Nephron progenitor cell (in vitro differentiated cells): ENCODE results near the gene TCOF1.

ENCODE experiments used
- DNase-seq: peaks from one replicate; pipeline ENCODE4 v3.0.0; 2021
- H3K27ac Mint-ChIP-seq: 2 replicates; pipeline ENCODE4 v1.8.0; 2021; ENCODE audit warnings: mild to moderate bottlenecking, moderate library complexity, mixed read lengths
- H3K27me3 Mint-ChIP-seq: 2 replicates; pipeline ENCODE4 v1.8.0; 2021; ENCODE audit warnings: mild to moderate bottlenecking, low read depth, mixed read lengths; ENCODE audit not compliant: poor library complexity
- H3K36me3 Mint-ChIP-seq: 2 replicates; pipeline ENCODE4 v1.8.0; 2021; ENCODE audit warnings: low read depth, mixed read lengths
- H3K4me1 Mint-ChIP-seq: 2 replicates; pipeline ENCODE4 v1.8.0; 2021; ENCODE audit warnings: mixed read lengths
- H3K4me3 Mint-ChIP-seq: 2 replicates; pipeline ENCODE4 v1.8.0; 2021; ENCODE audit warnings: mild to moderate bottlenecking, moderate library complexity, mixed read lengths
- H3K9me3 Mint-ChIP-seq: 2 replicates; pipeline ENCODE4 v1.8.0; 2021; ENCODE audit warnings: mild to moderate bottlenecking, moderate library complexity, mixed read lengths
- CTCF ChIP-seq: fragments of 200-600 bp; sonication (generic); IDR thresholded peaks from 2 replicates; pipeline ENCODE4 v1.5.0; 2021; ENCODE audit warnings: antibody characterized with exemption

The TCOF1 gene

DNA sequence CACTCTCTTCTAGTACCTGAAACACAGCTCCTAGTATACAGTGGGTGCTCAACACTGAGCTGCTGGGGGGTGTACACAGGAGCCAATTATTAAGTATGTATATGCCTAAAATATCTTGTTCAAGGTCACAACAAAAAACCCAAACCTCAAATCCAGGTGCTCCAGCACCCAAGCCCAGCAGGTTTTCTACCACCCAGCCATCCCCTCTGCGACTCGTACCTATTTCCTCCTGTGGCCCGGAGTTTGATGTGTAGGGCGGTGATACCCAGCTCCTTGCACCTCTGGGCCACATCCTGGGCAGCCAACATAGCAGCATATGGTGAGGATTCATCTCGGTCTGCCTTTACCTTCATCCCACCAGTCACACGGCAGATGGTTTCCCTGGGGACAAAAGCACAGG lies 89.1 kb downstream of the TCOF1 start:
- Mint-ChIP-seq H3K4me1 (peaks cover 41% of the 10 kb centered on the region), H3K27ac (peak overlapping the region; percentile 94), H3K4me3 (no peak overlapping the region), H3K36me3 (peaks cover 60% of the 10 kb centered on the region), H3K9me3 (peaks cover 18% of the 10 kb centered on the region), H3K27me3 (peaks cover 3% of the 10 kb centered on the region)
- DNase-seq = no peak
- TF ChIP-seq CTCF = no peak

- Mint-ChIP-seq H3K4me3 (peak overlapping the region; percentile 97), H3K9me3 (peaks cover 18% of the 10 kb centered on the region), H3K36me3 (peaks cover 60% of the 10 kb centered on the region), H3K27ac (peak overlapping the region; percentile 100), H3K4me1 (peaks cover 35% of the 10 kb centered on the region), H3K27me3 (peaks cover 3% of the 10 kb centered on the region)
- no peak for DNase-seq
- no peak for TF ChIP-seq CTCF
Observed at GRCh38 chr5:150447188-150447587, 89.7 kb downstream of the TCOF1 start.

- peaks cover 21% of the 10 kb centered on the region for H3K9me3 Mint-ChIP-seq
- H3K4me1 Mint-ChIP-seq = peaks cover 35% of the 10 kb centered on the region
- DNase-seq = no peak
- H3K4me3 Mint-ChIP-seq = peak overlapping the region; percentile 97
- no peak for TF ChIP-seq CTCF
- H3K27ac Mint-ChIP-seq = peak overlapping the region; percentile 100
- no peaks in the 10 kb centered on the region for H3K27me3 Mint-ChIP-seq
- peaks cover 55% of the 10 kb centered on the region for H3K36me3 Mint-ChIP-seq
Observed at GRCh38 chr5:150448334-150448733, 90.8 kb downstream of the TCOF1 start.

DNA sequence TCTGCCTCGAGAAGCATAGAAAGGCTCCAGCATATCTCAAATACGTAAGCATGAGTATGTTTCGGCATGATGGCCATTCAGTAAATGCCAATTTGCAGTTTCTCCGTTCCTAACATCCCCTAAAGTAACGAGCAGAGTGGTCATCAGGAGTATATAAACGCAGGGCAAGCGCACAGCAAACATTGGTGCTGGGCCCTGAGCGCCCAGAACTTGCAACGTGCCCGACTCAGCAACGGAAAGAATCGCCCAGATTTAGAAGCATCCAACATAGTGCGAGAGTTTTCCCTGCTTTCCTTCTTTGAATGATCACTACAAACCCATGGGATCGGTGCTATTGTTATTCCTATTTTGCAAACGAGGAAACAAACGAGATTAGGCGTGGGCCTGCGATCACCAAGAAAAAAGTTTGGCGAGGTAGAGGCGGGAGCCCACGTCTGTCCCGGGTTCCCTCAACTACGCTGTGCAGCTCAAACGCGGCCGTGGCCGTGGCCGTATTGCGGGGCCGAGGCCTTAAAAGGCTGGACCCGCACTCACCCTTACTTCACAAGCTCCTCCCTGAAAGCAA lies 91.5 kb downstream of the TCOF1 start:
- H3K27ac Mint-ChIP-seq = peak overlapping the region; percentile 100
- no peak for TF ChIP-seq CTCF
- peaks cover 21% of the 10 kb centered on the region for H3K9me3 Mint-ChIP-seq
- H3K27me3 Mint-ChIP-seq = no peaks in the 10 kb centered on the region
- H3K4me3 Mint-ChIP-seq = peak overlapping the region; percentile 97
- DNase-seq = no peak
- H3K36me3 Mint-ChIP-seq = peaks cover 48% of the 10 kb centered on the region
- H3K4me1 Mint-ChIP-seq = peaks cover 35% of the 10 kb centered on the region
